Calu3 (cell line): ENCODE measurements around the gene PIK3R2. TPM values are rescaled to one million over a fixed set of nuclear protein-coding genes. Genes with fewer than 3 reads are reported as not detected.

Experiments
- BruUV-seq: library from RNA; stranded (reverse); fragments of 400-500 nt; replicated peaks from 2 replicates; lab custom pipeline; 2021; lab: Mats Ljungman, UMichigan
- CTCF ChIA-PET: fragments of 300-600 bp; sonication (Branson Sonifier 250); formaldehyde crosslinking; loops from one replicate; lab custom pipeline; 2022; ENCODE audit warnings: antibody characterized with exemption; lab: Charles Lee
- DNase-seq: peaks from one replicate; pipeline ENCODE4 v3.0.0; 2022
- H3K27ac Mint-ChIP-seq: one replicate; pipeline ENCODE4 v1.8.0; 2022; ENCODE audit warnings: mixed read lengths; ENCODE audit not compliant: unreplicated experiment
- H3K27me3 Mint-ChIP-seq: one replicate; pipeline ENCODE4 v1.8.0; 2022; ENCODE audit warnings: mixed read lengths; ENCODE audit not compliant: unreplicated experiment
- H3K36me3 Mint-ChIP-seq: one replicate; pipeline ENCODE4 v1.8.0; 2022; ENCODE audit warnings: mild to moderate bottlenecking, moderate library complexity, mixed read lengths; ENCODE audit not compliant: insufficient read depth, unreplicated experiment
- H3K4me1 Mint-ChIP-seq: one replicate; pipeline ENCODE4 v1.8.0; 2022; ENCODE audit warnings: mild to moderate bottlenecking, low read depth, mixed read lengths; ENCODE audit not compliant: unreplicated experiment
- H3K4me3 Mint-ChIP-seq: one replicate; pipeline ENCODE4 v1.8.0; 2022; ENCODE audit warnings: mild to moderate bottlenecking, low read depth, moderate library complexity, mixed read lengths; ENCODE audit not compliant: unreplicated experiment
- H3K9me3 Mint-ChIP-seq: one replicate; pipeline ENCODE4 v1.8.0; 2022; ENCODE audit warnings: low read depth, mixed read lengths; ENCODE audit not compliant: unreplicated experiment
- intact Hi-C: fragments of 100-400 bp; cut with micrococcal nuclease; formaldehyde crosslinking; loops from one replicate; pipeline ENCODE4 v1.10.0; 2022; ENCODE audit not compliant: unreplicated experiment
- total RNA-seq: library from RNA; stranded (reverse); gene quantifications from 2 replicates; pipeline ENCODE4 v1.2.3, GENCODE V29; 2022
- TF ChIP-seq, protein P1 (sequence below): fragments of 200-600 bp; IDR thresholded peaks from one replicate; pipeline ENCODE4 v1.8.0; 2022; ENCODE audit warnings: antibody characterized with exemption; ENCODE audit not compliant: unreplicated experiment

Gene PIK3R2
- total RNA-seq, 1 experiment from 2014 or later, result 23.2 TPM

DNA sequence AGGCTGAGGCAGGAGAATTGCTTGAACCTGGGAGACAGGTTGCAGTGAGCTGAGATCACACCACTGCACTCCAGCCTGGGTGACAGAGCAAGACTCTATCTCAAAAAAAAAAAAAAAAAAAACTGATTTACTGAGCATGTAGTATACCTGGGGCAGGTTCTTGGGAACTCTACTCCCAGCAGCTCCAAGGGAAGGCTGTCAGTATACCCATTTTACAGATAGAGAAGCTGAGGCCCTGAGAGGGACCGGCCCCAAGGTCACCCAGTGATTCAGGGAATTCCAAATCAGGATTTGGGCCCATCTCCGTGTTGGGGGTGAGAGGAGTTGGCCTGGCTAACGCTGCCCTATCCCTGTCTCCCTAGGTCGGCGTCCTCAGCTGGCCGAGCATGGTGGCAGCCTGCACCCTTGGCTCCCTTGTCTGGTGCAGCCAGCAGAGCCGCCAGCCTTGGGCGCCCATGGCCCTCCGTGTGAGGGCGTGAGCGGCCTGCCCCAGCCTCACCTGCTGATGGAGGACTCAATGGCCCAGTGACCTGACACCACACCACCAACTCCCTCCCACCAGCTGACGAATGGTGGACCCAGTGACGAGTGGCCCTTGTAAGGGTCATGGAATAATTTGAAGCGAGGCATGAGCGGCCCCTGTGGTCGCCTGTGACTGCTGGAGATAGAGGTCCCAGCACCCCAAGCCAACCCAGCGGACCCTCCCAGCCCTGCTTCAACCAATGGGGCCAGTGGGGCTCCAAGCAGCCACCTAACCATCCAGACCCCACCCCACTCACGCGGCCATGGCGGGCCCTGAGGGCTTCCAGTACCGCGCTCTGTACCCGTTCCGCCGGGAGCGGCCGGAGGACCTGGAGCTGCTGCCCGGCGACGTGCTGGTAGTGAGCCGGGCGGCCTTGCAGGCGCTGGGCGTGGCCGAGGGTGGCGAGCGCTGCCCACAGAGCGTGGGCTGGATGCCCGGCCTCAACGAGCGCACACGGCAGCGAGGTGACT, 2.4 kb downstream of the PIK3R2 start:
- CTCF ChIA-PET, result interaction anchor here (0.7 to 1.4 kb wide), 3 partner anchors 42 to 131 kb away, joined by 3 to 4 read pairs (median 3); no protein-coding TSS in a partner anchor
- H3K9me3 Mint-ChIP-seq, result no peaks in the 10 kb centered on the region
- no peak overlapping the region for H3K4me3 Mint-ChIP-seq
- intact Hi-C loops, result no loop called here
- BruUV-seq, result no TSS peak
- peaks cover 27% of the 10 kb centered on the region for H3K4me1 Mint-ChIP-seq
- H3K36me3 Mint-ChIP-seq, result peaks cover 42% of the 10 kb centered on the region
- no peak overlapping the region for H3K27ac Mint-ChIP-seq
- DNase-seq, result no peak
- TF ChIP-seq, protein P1, sequence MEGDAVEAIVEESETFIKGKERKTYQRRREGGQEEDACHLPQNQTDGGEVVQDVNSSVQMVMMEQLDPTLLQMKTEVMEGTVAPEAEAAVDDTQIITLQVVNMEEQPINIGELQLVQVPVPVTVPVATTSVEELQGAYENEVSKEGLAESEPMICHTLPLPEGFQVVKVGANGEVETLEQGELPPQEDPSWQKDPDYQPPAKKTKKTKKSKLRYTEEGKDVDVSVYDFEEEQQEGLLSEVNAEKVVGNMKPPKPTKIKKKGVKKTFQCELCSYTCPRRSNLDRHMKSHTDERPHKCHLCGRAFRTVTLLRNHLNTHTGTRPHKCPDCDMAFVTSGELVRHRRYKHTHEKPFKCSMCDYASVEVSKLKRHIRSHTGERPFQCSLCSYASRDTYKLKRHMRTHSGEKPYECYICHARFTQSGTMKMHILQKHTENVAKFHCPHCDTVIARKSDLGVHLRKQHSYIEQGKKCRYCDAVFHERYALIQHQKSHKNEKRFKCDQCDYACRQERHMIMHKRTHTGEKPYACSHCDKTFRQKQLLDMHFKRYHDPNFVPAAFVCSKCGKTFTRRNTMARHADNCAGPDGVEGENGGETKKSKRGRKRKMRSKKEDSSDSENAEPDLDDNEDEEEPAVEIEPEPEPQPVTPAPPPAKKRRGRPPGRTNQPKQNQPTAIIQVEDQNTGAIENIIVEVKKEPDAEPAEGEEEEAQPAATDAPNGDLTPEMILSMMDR, result no peak
- H3K27me3 Mint-ChIP-seq, result no peaks in the 10 kb centered on the region

DNA sequence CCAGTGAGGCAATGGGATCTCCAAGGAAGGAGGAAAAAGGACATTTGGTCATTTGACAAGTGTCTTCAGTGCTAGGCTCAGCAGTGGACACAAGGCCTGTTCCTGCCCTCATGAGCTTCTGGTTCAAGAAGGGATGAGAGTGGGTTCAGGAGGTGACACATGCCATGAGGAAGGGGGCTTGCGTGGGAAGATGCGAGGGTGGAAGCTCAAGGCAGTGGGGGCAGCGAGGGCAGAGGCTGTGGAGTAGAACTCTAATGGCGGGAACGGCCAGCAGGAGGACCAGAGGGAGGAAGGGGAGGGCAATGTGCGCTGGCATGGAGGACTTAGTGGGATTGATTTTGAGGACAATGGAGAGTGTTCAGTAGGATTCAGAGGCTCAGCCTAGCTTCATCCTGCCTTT, 3.3 kb downstream of the PIK3R2 start:
- Mint-ChIP-seq H3K27ac (no peak overlapping the region), H3K4me3 (peak overlapping the region; percentile 28), H3K36me3 (peaks cover 42% of the 10 kb centered on the region), H3K27me3 (no peaks in the 10 kb centered on the region), H3K9me3 (no peaks in the 10 kb centered on the region), H3K4me1 (peaks cover 27% of the 10 kb centered on the region)
- TF ChIP-seq, protein P1, result no peak
- no peak for DNase-seq
- BruUV-seq, result no TSS peak
- intact Hi-C loops, result no loop called here
- CTCF ChIA-PET, result interaction anchor here (1.1 kb wide), 1 partner anchor 43 kb away, joined by 3 read pairs; no protein-coding TSS in a partner anchor

DNA sequence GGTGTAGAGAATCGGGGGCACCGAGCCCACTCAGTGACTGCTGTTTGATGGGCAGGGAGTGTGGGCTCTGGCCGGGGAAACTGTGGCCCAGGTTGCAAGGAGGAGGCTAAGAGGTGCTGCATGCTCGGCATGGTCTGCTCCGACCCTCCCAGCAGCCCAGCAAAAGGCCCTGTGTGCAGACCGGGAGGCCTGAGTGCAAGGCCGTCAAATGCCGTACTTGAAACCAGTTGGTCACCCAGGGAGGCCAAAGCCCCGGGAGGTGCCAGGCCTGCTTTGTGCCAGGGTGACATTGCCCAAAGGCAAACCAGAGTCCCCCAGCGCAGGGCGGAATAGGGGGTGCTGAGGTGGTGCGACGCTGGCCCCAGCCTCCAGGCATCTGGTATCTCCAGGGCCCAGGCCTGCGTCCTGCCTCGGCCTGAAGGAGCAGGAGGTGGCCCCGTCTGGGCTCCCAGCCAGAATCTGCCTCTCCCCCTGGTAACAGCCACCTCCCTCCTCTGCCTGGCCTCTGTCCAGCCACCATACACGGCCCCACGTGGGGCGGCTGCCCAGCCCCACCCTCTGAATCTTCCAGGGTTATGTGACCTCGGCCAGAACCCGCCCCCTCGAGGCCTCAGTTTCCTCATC, 4.0 kb downstream of the PIK3R2 start:
- H3K4me3 Mint-ChIP-seq, result no peak overlapping the region
- intact Hi-C loops, result no loop called here
- no peaks in the 10 kb centered on the region for H3K27me3 Mint-ChIP-seq
- no peak overlapping the region for H3K27ac Mint-ChIP-seq
- TF ChIP-seq, protein P1, result no peak
- CTCF ChIA-PET, result no interaction called here
- H3K4me1 Mint-ChIP-seq, result peaks cover 26% of the 10 kb centered on the region
- BruUV-seq, result no TSS peak
- peaks cover 44% of the 10 kb centered on the region for H3K36me3 Mint-ChIP-seq
- peak; percentile 85 for DNase-seq
- H3K9me3 Mint-ChIP-seq, result no peaks in the 10 kb centered on the region

DNA sequence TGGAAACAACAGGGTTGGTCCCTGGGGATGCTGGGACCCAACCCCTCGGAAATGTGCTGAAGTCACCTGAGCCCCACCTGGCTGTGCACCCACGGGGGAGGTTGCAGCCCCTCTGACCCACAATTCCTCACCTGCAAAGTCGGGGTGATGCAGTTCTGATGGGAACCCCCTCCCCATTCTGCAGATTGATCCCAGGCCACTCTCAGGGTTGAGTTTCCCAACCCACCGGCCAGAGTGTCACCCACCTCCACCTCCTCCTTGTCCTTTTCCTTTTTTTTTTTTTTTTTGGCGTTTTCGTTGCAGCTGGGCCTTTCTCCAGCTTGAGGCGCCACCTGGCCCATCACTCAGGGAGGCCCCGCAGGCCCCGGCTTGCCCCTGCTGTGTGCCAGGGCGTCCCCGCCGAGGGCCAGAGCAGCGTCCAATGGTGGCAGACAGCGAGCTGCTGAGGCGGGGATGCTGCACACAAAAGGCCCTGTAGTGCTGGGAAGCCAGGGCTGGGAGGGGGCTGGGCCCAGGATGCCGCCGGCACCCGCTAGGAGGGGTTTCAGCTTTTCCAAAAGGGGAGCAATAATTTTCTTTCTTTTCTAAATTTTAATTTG, 4.6 kb downstream of the PIK3R2 start:
- peaks cover 40% of the 10 kb centered on the region for H3K36me3 Mint-ChIP-seq
- DNase-seq, result no peak
- TF ChIP-seq, protein P1, result no peak
- H3K4me1 Mint-ChIP-seq, result peaks cover 20% of the 10 kb centered on the region
- H3K27me3 Mint-ChIP-seq, result no peaks in the 10 kb centered on the region
- intact Hi-C loops, result no loop called here
- H3K27ac Mint-ChIP-seq, result no peak overlapping the region
- H3K4me3 Mint-ChIP-seq, result no peak overlapping the region
- BruUV-seq, result no TSS peak
- no peaks in the 10 kb centered on the region for H3K9me3 Mint-ChIP-seq
- CTCF ChIA-PET, result no interaction called here
